Uterus (tissue), 2 donors: Measurements from ENCODE around the gene RPS25.
A peak's percentile ranks its signal among the peaks of the same experiment; 100 is the strongest.

Experiments used
- CTCF ChIP-seq, 4 experiments: fragments of 200-600 bp in 2 of 4; fragments of 450-650 bp in 2 of 4; sonication (generic) in 2 of 4; IDR thresholded peaks; one replicate each; pipeline ENCODE4 v1.5.1; 2016 to 2019; ENCODE audit warnings: antibody characterized with exemption in 4 of 4, mild to moderate bottlenecking in 2 of 4, moderate library complexity in 1 of 4
- POLR2A ChIP-seq, 2 donors: fragments of 450-650 bp; IDR thresholded peaks; one replicate each; pipeline ENCODE4 v1.6.1; 2016; ENCODE audit warnings: antibody characterized with exemption in 2 of 2, mild to moderate bottlenecking in 1 of 2, moderate library complexity in 1 of 2

GRCh38 chr11:119065369-119065768 lies 47.2 kb upstream of the RPS25 start:
- TF ChIP-seq POLR2A (IDR thresholded peaks at IDR 0.05) (no peak), CTCF (IDR thresholded peaks at IDR 0.05) (peak in 1 of 4 experiments; percentile 12)
